ENCODE data around the gene DDX17.

Gene DDX17

GRCh38 chr22:38443628-38444521, 62.2 kb downstream of the DDX17 start:
- POLR2A ChIA-PET: interaction anchor here (0.8 kb wide), 1 partner anchor 45 kb away, joined by 3 read pairs; no protein-coding TSS in a partner anchor
- DNase-seq (ENCODE audit: low read depth, low spot score): no peak
- H3K4me3 ChIP-seq (ENCODE audit: low read depth, low read length): no peak overlapping the region
- CTCF ChIA-PET: no interaction called here
- TF ChIP-seq CTCF (IDR thresholded peaks at IDR 0.05; ENCODE audit: insufficient read depth, low read length, missing control alignments): no peak

- POLR2A ChIA-PET: no interaction called here
- no peak overlapping the region for H3K4me3 ChIP-seq (ENCODE audit: low read depth, low read length)
- DNase-seq (ENCODE audit: low read depth, low spot score): no peak
- no peak for TF ChIP-seq CTCF (IDR thresholded peaks at IDR 0.05; ENCODE audit: insufficient read depth, low read length, missing control alignments)
- CTCF ChIA-PET: no interaction called here
Measured at GRCh38 chr22:38442967-38443627, 63.0 kb downstream of the DDX17 start.

- POLR2A ChIA-PET: no interaction called here
- H3K4me3 ChIP-seq (ENCODE audit: low read depth, low read length): no peak overlapping the region
- no peak for DNase-seq (ENCODE audit: low read depth, low spot score)
- CTCF ChIA-PET: no interaction called here
- no peak for TF ChIP-seq CTCF (IDR thresholded peaks at IDR 0.05; ENCODE audit: insufficient read depth, low read length, missing control alignments)
Measured at GRCh38 chr22:38441620-38442287, 64.4 kb downstream of the DDX17 start.

- ChIA-PET POLR2A (no interaction called here), CTCF (no interaction called here)
- H3K4me3 ChIP-seq (ENCODE audit: low read depth, low read length): no peak overlapping the region
- DNase-seq (ENCODE audit: low read depth, low spot score): no peak
- no peak for TF ChIP-seq CTCF (IDR thresholded peaks at IDR 0.05; ENCODE audit: insufficient read depth, low read length, missing control alignments)
Measured at GRCh38 chr22:38440747-38441350, 65.3 kb downstream of the DDX17 start.

GRCh38 chr22:38437416-38437815, 68.7 kb downstream of the DDX17 start:
- no peak for TF ChIP-seq CTCF (IDR thresholded peaks at IDR 0.05; ENCODE audit: insufficient read depth, low read length, missing control alignments)
- ChIA-PET CTCF (interaction anchor here (1.7 to 1.8 kb wide), 2 partner anchors 23 to 135 kb away, joined by 3 to 6 read pairs; no protein-coding TSS in a partner anchor), POLR2A (no interaction called here)
- no peak for DNase-seq (ENCODE audit: low read depth, low spot score)
- H3K4me3 ChIP-seq (ENCODE audit: low read depth, low read length): no peak overlapping the region
